ENCODE measurements around the gene RASAL2. TPM values are rescaled to one million over a fixed set of nuclear protein-coding genes. Genes with fewer than 3 reads are reported as not detected.

The RASAL2 gene
- total and polyA plus RNA-seq, 2 donors (not counting 1 experiment from before 2014, with no cell fraction given): 0.12 TPM; not detected in 1

- no peaks in the 10 kb centered on the region for H3K4me1 Mint-ChIP-seq
- H3K4me1 ChIP-seq (ENCODE audit: control insufficient read depth in 2 of 2, insufficient read depth in 2 of 2, low read length in 2 of 2): no peaks in the 10 kb centered on the region
- ATAC-seq (ENCODE audit: low read depth) (no peak), DNase-seq (no peak)
- no peaks in the 10 kb centered on the region for H3K36me3 ChIP-seq (replicated peaks in 1 of 2; ENCODE audit: control extremely low read depth in 1 of 2, control insufficient read depth in 1 of 2, extremely low read depth in 1 of 2, insufficient read depth in 2 of 2, low read length in 1 of 2)
- H3K4me3 ChIP-seq (ENCODE audit: control extremely low read depth in 1 of 5, extremely low read depth in 1 of 5, insufficient read depth in 1 of 5, low read depth in 2 of 5, low read length in 4 of 5): no peak overlapping the region
- TF ChIP-seq CTCF (IDR thresholded peaks at IDR 0.05) (no peak), EZH2 (IDR thresholded peaks at IDR 0.05; ENCODE audit: borderline replicate concordance, insufficient read depth, low read depth, low read length, poor library complexity, severe bottlenecking) (no peak)
- H3K27ac Mint-ChIP-seq: no peak overlapping the region
- H3K9ac ChIP-seq (ENCODE audit: low read length): no peak overlapping the region
- ChIA-PET CTCF (no interaction called here), POLR2A (no interaction called here)
- H3K9me3 Mint-ChIP-seq (ENCODE audit: insufficient read depth): no peaks in the 10 kb centered on the region
- peaks cover 0 to 8% (median 0%) of the 10 kb centered on the region in 4 experiments for H3K27me3 ChIP-seq (replicated peaks in 1 of 4; ENCODE audit: control extremely low read depth in 1 of 4, control insufficient read depth in 3 of 4, insufficient read depth in 4 of 4, low read length in 3 of 4)
- no peaks in the 10 kb centered on the region for H4K20me1 ChIP-seq (ENCODE audit: control insufficient read depth, insufficient read depth, low read length, poor library complexity, severe bottlenecking)
- 80% methylated on average over 2 of the region's 3 CpGs for WGBS (ENCODE audit: insufficient coverage)
- peaks cover 14% of the 10 kb centered on the region for H3K27me3 Mint-ChIP-seq
- H3K4me2 ChIP-seq (replicated peaks; ENCODE audit: low read depth, low read length, poor library complexity, severe bottlenecking): no peak overlapping the region
- no peak overlapping the region for H2AFZ ChIP-seq (ENCODE audit: insufficient read depth, low read depth, low read length, poor library complexity, severe bottlenecking)
- intact Hi-C loops (cut with micrococcal nuclease): no loop called here
- no peak overlapping the region for H3K27ac ChIP-seq (ENCODE audit: low read length in 2 of 2)
- H3K4me3 Mint-ChIP-seq: no peak overlapping the region
- H3K79me2 ChIP-seq (ENCODE audit: control insufficient read depth, insufficient read depth, low read length): no peaks in the 10 kb centered on the region
- H3K9me3 ChIP-seq (ENCODE audit: control extremely low read depth in 1 of 3, control insufficient read depth in 2 of 3, insufficient read depth in 1 of 3, low read length in 2 of 3): peaks cover 0 to 2% (median 0%) of the 10 kb centered on the region in 3 donors
These were observed 139.0 kb downstream of the RASAL2 start for GRCh38 chr1:178232949-178233348.

- H3K36me3 ChIP-seq (replicated peaks in 1 of 2; ENCODE audit: control extremely low read depth in 1 of 2, control insufficient read depth in 1 of 2, extremely low read depth in 1 of 2, insufficient read depth in 2 of 2, low read length in 1 of 2): no peaks in the 10 kb centered on the region
- no peak overlapping the region for H3K4me3 ChIP-seq (ENCODE audit: control extremely low read depth in 1 of 5, extremely low read depth in 1 of 5, insufficient read depth in 1 of 5, low read depth in 2 of 5, low read length in 4 of 5)
- DNase-seq: no peak
- ChIA-PET CTCF (no interaction called here), POLR2A (no interaction called here)
- Mint-ChIP-seq H3K9me3 (ENCODE audit: insufficient read depth) (no peaks in the 10 kb centered on the region), H3K27me3 (peaks cover 16% of the 10 kb centered on the region), H3K4me3 (no peak overlapping the region), H3K4me1 (no peaks in the 10 kb centered on the region), H3K27ac (no peak overlapping the region)
- no peaks in the 10 kb centered on the region for H3K4me1 ChIP-seq (ENCODE audit: control insufficient read depth in 2 of 2, insufficient read depth in 2 of 2, low read length in 2 of 2)
- peaks cover 0 to 3% (median 0%) of the 10 kb centered on the region in 4 experiments for H3K27me3 ChIP-seq (replicated peaks in 1 of 4; ENCODE audit: control extremely low read depth in 1 of 4, control insufficient read depth in 3 of 4, insufficient read depth in 4 of 4, low read length in 3 of 4)
- no peak overlapping the region for H3K9ac ChIP-seq (ENCODE audit: low read length)
- WGBS (ENCODE audit: insufficient coverage): 100% methylated on average over 2 of the region's 2 CpGs
- no peaks in the 10 kb centered on the region for H3K79me2 ChIP-seq (ENCODE audit: control insufficient read depth, insufficient read depth, low read length)
- peaks cover 0 to 1% (median 0%) of the 10 kb centered on the region in 3 donors for H3K9me3 ChIP-seq (ENCODE audit: control extremely low read depth in 1 of 3, control insufficient read depth in 2 of 3, insufficient read depth in 1 of 3, low read length in 2 of 3)
- H4K20me1 ChIP-seq (ENCODE audit: control insufficient read depth, insufficient read depth, low read length, poor library complexity, severe bottlenecking): no peaks in the 10 kb centered on the region
- ATAC-seq (ENCODE audit: low read depth): no peak
- intact Hi-C loops (cut with micrococcal nuclease): no loop called here
- no peak overlapping the region for H3K27ac ChIP-seq (ENCODE audit: low read length in 2 of 2)
- H2AFZ ChIP-seq (ENCODE audit: insufficient read depth, low read depth, low read length, poor library complexity, severe bottlenecking): no peak overlapping the region
- TF ChIP-seq CTCF (IDR thresholded peaks at IDR 0.05) (no peak), EZH2 (IDR thresholded peaks at IDR 0.05; ENCODE audit: borderline replicate concordance, insufficient read depth, low read depth, low read length, poor library complexity, severe bottlenecking) (no peak)
- no peak overlapping the region for H3K4me2 ChIP-seq (replicated peaks; ENCODE audit: low read depth, low read length, poor library complexity, severe bottlenecking)
These were observed 143.2 kb downstream of the RASAL2 start for GRCh38 chr1:178237121-178237520.
